ENCODE data around the gene C2orf42.
"Not testable (repeated sequence)": the region's sequence is repeated elsewhere in the genome, so short reads cannot be mapped to it uniquely, and the experiment has no call there.

Gene C2orf42

GRCh38 chr2:70132244-70133126, 58.3 kb downstream of the C2orf42 start:
- no peak for DNase-seq (ENCODE audit: low read depth in 2 of 2)

DNA sequence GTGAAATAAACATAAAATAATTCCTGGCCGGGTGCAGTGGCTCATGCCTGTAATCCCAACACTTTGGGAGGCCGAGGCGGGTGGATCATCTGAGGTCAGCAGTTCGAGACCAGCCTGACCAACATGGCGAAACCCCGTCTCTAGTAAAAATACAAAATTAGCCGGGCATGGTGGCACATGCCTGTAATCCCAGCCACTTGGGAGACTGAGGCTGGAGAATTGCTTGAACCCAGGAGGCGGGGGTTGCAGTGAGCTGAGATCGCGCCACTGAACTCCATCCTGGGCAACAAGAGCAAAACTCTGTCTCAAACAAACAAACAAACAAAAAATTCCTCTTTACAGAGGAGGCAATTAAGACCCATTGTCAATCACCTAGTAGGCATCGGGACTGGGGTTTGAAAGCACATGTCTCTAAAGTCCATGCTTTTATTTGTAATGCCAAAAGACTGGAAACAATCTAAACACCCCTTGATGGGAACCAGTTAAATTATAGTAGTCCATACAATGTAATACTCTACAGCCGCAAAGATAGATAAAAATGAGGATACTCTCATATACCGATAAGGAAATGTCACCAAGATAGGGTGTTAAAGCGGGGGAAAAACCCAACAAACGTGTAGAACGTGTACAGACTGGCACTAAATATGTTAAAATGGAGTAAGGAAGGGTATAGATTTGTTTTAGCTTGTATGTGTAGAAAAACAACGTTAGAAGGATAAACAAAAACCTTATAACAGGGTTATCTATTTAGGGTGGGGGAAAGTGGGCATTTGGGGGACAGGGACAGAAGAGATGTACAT, 59.3 kb downstream of the C2orf42 start:
- DNase-seq (ENCODE audit: low read depth in 2 of 2), result not testable (repeated sequence)

GRCh38 chr2:70128005-70128404, 62.8 kb downstream of the C2orf42 start:
- no peak for DNase-seq (ENCODE audit: low read depth in 2 of 2)

- no peak for DNase-seq (ENCODE audit: low read depth in 2 of 2)
These were observed 64.4 kb downstream of the C2orf42 start for GRCh38 chr2:70126413-70126812.

- no peak for DNase-seq (ENCODE audit: low read depth in 2 of 2)
These were observed 65.3 kb downstream of the C2orf42 start for GRCh38 chr2:70125498-70125898.

DNA sequence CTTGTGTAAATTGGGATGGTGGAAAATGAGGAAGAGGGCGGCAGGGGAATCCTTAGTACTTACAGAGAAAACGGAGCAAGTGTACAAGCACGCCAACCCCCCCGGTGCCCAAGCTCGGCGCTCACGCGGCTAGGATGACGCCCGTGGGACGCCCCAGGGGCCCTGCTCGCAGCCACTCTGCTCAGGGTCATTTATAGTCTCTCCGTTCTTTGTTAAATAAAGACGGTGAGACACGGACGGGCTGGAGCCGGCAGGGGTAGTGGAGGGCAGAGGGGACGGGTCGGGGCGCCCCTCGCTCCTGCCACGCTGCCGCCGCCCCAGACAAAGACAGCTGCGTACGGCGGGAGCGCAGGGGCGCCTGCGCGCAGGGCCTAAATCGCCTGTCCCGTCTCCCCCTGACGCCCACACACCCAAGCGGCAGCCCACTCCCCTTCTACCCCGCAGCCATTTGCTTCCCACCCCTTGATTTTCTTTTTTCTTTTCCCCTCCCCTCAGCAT, 65.8 kb downstream of the C2orf42 start:
- no peak for DNase-seq (ENCODE audit: low read depth in 2 of 2)

DNA sequence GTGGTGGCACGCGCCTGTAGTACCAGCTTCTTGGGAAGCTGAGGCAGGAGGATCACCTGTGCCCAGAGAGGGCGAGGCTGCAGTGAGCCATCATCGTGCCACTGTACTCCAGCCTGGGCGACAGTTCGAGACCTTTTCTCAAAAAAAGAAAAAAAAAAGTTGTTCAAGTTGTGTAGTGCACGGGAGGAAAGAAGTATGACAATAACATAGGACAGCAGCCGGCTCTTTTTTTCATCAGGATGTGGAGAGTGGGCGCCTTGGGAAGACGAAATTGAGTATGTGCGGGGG, 67.0 kb downstream of the C2orf42 start:
- DNase-seq (ENCODE audit: low read depth in 2 of 2), result no peak

- DNase-seq (ENCODE audit: low read depth in 2 of 2), result peak in 1 of 2 experiments; percentile 37
These were observed 67.6 kb downstream of the C2orf42 start for GRCh38 chr2:70123051-70123828.

DNA sequence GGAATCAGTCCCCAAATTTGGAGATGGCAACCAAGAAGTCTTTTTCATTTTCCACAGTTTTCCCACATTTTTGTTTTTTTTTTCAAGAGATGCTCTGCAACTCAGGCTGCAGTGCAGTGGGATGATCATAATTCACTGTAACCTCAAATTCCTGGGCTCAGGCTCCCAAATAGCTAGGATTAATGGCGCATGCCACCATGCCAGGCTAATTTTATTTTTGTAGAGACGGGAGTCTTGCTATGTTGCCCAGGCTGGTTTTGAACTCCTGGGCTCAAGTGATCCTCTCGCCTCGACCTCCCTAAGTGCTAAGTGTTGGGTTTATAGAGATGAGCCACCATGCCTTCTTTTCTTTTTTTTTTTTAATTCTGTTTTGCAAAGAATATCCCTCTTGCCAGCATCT, 68.3 kb downstream of the C2orf42 start:
- no peak for DNase-seq (ENCODE audit: low read depth in 2 of 2)

- no peak for DNase-seq (ENCODE audit: low read depth in 2 of 2)
These were observed 69.0 kb downstream of the C2orf42 start for GRCh38 chr2:70121627-70122372.

DNA sequence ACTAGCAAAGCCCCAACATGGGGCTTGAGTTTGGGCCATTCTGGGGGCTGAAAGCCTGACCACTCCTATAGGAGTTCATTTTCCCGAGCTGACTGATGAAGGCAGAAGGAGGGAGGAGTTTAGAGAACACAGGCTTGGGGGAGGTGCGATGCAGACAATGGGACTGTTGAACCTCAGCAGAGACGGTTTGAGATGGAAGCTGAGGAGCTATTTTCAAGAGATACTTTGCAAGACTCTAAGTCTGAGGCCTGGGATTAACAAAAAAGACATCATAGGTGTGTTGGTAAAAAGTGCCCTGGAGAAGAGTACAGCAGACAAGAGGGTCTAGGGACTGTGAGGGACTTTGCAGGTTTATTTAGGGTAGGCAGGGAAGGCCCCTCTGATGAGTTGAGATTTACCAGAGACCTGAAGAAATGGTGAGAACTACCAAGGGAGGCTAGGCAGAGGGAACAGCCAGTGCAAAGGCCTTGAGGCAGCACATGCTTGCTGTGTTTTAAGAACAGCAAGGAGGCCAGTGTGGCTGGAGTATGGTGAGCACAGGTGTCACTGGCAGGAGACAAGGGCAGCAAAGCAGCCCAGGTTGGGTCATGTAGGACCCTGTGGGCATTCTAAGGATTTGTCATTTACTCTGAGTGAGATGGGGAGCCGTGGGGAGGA, 71.9 kb downstream of the C2orf42 start:
- no peak for DNase-seq (ENCODE audit: low read depth in 2 of 2)

- no peak for DNase-seq (ENCODE audit: low read depth in 2 of 2)
These were observed 73.8 kb downstream of the C2orf42 start for GRCh38 chr2:70116936-70117552.

DNA sequence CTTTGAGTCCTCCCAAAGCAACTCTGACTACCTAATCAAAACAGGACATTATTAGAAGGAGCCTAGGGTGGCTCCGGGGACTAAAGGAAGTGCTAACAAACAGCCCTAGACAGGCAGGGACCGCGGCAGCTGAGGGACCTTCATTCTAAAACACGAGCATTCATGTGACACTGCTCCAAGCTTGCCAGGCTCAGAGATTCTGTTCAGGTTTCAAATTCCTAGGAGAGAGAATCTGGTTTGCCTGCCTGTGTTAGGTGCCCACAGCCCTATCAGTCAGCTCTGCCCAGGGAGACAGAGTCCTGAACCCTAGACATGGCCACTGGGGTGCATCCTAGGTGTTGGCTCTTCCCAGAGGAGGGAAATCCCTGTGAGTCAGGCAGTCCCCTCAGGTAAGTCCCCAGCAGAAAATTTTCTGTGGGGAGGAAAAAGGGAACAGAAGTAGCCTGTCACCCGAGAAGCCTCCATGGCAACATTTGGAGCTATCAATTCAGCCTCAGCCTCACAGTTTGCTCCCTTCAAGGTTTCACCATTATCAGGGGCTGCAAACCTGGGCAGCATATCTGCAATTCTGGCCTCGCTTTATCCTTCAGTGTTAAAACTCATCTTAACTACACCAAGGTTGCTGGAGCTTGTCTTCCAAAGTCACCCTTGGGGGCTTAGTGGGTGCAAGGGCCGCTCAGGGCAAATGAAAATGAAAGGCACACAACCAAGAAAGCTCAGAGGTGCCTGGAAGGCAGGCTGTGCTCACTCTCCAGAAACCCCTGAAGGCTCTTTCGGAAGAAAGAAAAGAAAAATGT, 75.0 kb downstream of the C2orf42 start:
- DNase-seq (ENCODE audit: low read depth in 2 of 2), result no peak

GRCh38 chr2:70113359-70114070, 77.3 kb downstream of the C2orf42 start:
- no peak for DNase-seq (ENCODE audit: low read depth in 2 of 2)

DNA sequence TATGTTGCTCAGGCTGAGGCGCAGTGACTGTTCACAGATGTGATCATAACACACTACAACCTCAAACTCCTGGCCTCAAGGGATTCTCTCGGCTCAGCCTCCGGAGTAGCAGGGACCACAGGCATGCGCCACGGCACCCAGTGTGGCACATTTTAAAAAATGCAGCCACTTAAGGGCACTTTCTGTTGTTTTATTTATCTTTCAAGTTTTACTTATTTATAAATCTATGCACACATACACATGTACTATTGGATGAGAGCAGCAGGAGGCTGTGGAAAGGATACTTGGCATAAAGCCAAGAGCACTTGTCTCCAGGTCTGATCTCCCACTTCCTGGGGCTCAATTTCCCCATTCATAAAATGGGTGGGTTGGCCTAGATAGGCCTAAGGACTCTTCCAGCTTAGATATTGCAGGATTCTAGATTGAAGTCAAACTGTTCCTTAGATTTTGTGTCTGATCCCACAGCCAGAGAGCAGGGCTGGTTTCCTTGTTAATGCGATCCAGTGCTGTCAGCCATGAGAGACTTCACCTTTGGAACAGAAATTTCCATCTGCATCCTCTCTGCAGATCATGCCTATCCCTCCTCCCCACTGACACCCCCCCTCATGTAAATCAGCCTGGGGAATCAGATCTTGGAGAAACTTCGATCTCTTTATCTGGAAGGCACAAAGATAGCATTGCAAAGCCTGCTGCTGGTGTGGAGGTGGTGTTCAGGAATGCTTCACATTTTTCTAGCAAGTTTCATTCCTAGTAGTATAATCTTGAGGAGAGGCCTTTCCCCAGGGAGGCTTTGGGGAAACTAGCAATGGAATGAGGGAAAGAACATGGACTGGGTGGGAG, 78.8 kb downstream of the C2orf42 start:
- DNase-seq (ENCODE audit: low read depth in 2 of 2), result peak; percentile 77 to 78

- not testable (repeated sequence) for DNase-seq (ENCODE audit: low read depth in 2 of 2)
These were observed 80.4 kb downstream of the C2orf42 start for GRCh38 chr2:70110397-70110796.

DNA sequence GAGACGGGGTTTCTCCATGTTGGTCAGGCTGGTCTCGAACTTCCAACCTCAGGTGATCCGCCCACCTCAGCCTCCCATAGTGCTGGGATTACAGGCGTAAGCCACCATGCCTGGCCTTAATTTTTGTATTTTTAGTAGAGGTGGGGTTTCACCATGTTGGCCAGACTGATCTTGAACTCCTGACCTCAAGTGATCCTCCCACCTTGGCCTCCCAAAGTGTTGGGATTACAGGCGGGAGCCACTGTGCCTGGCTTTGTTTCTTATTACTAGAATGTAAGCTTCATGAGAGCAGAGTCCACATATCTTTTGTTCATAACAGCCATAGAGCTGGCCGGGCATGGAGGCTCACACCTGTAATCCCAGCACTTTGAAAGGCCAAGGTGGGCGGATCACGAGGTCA, 84.7 kb downstream of the C2orf42 start:
- not testable (repeated sequence) for DNase-seq (ENCODE audit: low read depth in 2 of 2)
